ENCODE results near the gene RO60.

DNA sequence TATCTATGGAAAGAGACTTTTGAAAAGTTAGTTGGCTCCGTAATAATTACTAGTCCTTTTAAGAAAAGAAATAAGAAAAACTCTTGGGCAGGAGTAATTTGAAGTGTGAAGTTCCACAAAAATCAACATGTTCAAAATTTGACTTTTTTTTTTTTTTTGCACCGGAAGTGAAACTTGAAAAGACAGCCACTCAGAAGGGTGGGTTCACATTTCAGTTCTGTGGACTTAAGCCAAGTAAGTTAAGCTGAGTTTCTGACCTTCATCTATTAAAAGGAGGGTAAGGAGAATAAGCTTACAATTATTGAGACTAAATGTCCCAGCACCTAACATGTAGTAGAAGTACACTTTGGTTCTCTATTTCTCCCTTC, 11.0 kb downstream of the RO60 start:
- TF ChIP-seq, protein P1, sequence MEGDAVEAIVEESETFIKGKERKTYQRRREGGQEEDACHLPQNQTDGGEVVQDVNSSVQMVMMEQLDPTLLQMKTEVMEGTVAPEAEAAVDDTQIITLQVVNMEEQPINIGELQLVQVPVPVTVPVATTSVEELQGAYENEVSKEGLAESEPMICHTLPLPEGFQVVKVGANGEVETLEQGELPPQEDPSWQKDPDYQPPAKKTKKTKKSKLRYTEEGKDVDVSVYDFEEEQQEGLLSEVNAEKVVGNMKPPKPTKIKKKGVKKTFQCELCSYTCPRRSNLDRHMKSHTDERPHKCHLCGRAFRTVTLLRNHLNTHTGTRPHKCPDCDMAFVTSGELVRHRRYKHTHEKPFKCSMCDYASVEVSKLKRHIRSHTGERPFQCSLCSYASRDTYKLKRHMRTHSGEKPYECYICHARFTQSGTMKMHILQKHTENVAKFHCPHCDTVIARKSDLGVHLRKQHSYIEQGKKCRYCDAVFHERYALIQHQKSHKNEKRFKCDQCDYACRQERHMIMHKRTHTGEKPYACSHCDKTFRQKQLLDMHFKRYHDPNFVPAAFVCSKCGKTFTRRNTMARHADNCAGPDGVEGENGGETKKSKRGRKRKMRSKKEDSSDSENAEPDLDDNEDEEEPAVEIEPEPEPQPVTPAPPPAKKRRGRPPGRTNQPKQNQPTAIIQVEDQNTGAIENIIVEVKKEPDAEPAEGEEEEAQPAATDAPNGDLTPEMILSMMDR (IDR thresholded peaks at IDR 0.05) = no peak
- no peak for TF ChIP-seq POLR2A (IDR thresholded peaks at IDR 0.05)
